Skeletal muscle tissue (tissue), 4 donors: ENCODE data around the gene SMNDC1. TPM values are rescaled to one million over a fixed set of nuclear protein-coding genes. Genes with fewer than 3 reads are reported as not detected.
A peak's percentile ranks its signal among the peaks of the same experiment; 100 is the strongest.

Experiments
- H3K27ac ChIP-seq: one replicate; pipeline ENCODE4 v1.7.0; 2013; ENCODE audit warnings: mild to moderate bottlenecking, low read depth, low read length, inconsistent platforms
- H3K27me3 ChIP-seq, 3 donors: one replicate each; pipeline ENCODE4 v1.7.0; 2013; ENCODE audit warnings: low read length in 3 of 3; ENCODE audit not compliant: control insufficient read depth in 3 of 3, insufficient read depth in 3 of 3
- H3K36me3 ChIP-seq, 3 donors: one replicate each; pipeline ENCODE4 v1.7.0; 2013; ENCODE audit warnings: low read length in 3 of 3; ENCODE audit not compliant: control insufficient read depth in 3 of 3, insufficient read depth in 3 of 3
- H3K4me1 ChIP-seq, 3 donors: one replicate each; pipeline ENCODE4 v1.7.0; 2013; ENCODE audit warnings: low read length in 3 of 3, mild to moderate bottlenecking in 3 of 3; ENCODE audit not compliant: control insufficient read depth in 3 of 3, insufficient read depth in 3 of 3
- H3K4me3 ChIP-seq, 3 donors: one replicate each; pipeline ENCODE4 v1.7.0; 2013; ENCODE audit warnings: low read length in 3 of 3
- H3K9ac ChIP-seq, 3 donors: one replicate each; pipeline ENCODE4 v1.7.0; 2013; ENCODE audit warnings: low read length in 3 of 3, mild to moderate bottlenecking in 3 of 3, moderate library complexity in 2 of 3, low read depth in 1 of 3
- H3K9me3 ChIP-seq, 3 donors: one replicate each; pipeline ENCODE4 v1.7.0; 2013; ENCODE audit warnings: low read length in 3 of 3; ENCODE audit not compliant: control insufficient read depth in 3 of 3
- total RNA-seq: library from RNA; depleted of rRNA; stranded (reverse); fragments of >200 nt; gene quantifications from one replicate; pipeline ENCODE4 v1.2.3, GENCODE V29; 2014
- donor health status: Osteomylitis.

SMNDC1 gene
- total RNA-seq, 1 donor from 2014 or later = 14.1 TPM

- H3K4me3 ChIP-seq = no peak overlapping the region
These were observed 13.4 kb upstream of the SMNDC1 start for GRCh38 chr10:110317866-110318850.

DNA sequence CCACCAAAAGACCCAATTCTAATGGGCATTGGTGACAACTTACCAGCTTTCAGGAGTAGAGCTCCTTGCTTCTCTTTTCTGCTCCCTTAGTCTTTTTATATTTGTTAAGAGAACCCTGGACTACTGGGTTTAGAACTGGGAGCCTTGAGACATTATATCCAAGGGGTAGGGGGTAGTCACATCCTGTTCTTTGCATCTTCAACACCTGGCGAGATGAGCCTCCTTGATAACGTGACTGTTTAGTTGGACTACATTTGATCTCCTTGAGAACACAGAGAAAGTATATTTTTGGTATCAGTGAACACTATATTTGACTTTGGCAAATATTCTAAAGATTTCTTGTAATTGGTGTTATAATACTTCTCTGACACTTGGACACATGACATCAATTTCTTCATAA, 9.0 kb upstream of the SMNDC1 start:
- Histone ChIP-seq H3K36me3 (no peaks in the 10 kb centered on the region), H3K27ac (no peak overlapping the region), H3K9me3 (no peaks in the 10 kb centered on the region), H3K9ac (no peak overlapping the region), H3K4me3 (no peak overlapping the region), H3K27me3 (peaks cover 0 to 4% (median 0%) of the 10 kb centered on the region in 3 donors), H3K4me1 (no peaks in the 10 kb centered on the region)

More at GRCh38 chr10:110317866-110318850, 13.4 kb upstream of the SMNDC1 start:
- Histone ChIP-seq H3K36me3 (no peaks in the 10 kb centered on the region), H3K27me3 (peaks cover 0 to 4% (median 0%) of the 10 kb centered on the region in 3 donors), H3K9ac (no peak overlapping the region), H3K27ac (no peak overlapping the region), H3K4me1 (no peaks in the 10 kb centered on the region), H3K9me3 (peaks cover 0 to 6% (median 2%) of the 10 kb centered on the region in 3 donors)

DNA sequence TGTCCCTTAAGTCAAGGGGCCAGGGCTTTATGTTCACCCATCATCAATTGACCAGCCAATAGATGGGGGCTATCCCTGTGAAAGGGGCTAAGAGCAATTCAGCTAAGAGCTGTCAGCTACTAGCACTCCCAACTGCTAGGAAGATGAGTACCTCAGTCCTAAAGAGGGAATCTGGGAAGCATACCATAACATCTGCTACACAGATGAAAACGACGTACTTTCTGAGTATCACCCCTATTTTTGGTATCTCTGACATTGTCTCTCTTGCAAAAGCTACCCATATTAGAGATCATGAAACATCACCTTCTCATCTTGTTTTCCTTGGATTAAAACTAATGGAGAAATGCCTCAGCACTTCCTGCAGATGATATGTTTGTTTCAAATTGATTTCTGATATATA, 7.5 kb upstream of the SMNDC1 start:
- Histone ChIP-seq H3K9me3 (no peaks in the 10 kb centered on the region), H3K9ac (no peak overlapping the region), H3K27ac (no peak overlapping the region), H3K36me3 (no peaks in the 10 kb centered on the region), H3K4me3 (no peak overlapping the region), H3K4me1 (no peaks in the 10 kb centered on the region), H3K27me3 (peaks cover 0 to 4% (median 0%) of the 10 kb centered on the region in 3 donors)

- Histone ChIP-seq H3K36me3 (no peaks in the 10 kb centered on the region), H3K27me3 (peaks cover 0 to 4% (median 0%) of the 10 kb centered on the region in 3 donors), H3K27ac (no peak overlapping the region), H3K9me3 (no peaks in the 10 kb centered on the region), H3K9ac (no peak overlapping the region), H3K4me3 (no peak overlapping the region), H3K4me1 (no peaks in the 10 kb centered on the region)
These were observed 6.7 kb upstream of the SMNDC1 start for GRCh38 chr10:110311357-110311949.

DNA sequence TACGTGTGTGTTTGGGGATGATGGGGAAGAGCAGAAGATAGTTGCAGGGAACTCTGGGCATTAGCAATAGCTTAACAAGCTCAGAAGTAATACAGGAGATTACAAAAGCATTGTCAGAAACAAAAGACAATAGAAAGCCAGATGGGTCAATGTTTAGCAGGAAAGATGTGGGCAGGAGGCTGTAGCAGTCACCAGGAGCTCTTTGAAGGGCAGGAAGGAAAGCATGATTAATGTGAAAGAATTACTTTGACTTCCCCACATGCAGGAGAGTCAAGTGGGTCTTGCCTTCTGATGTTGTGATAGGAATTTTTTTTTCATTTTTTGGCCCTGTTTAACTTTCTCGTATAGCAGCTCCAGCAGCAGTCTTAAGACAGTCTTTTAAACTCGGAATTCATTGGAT, 6.0 kb upstream of the SMNDC1 start:
- H3K36me3 ChIP-seq = no peaks in the 10 kb centered on the region

GRCh38 chr10:110307805-110308204, 3.1 kb upstream of the SMNDC1 start:
- H3K27ac ChIP-seq = no peak overlapping the region
- no peaks in the 10 kb centered on the region for H3K9me3 ChIP-seq
- no peak overlapping the region for H3K4me3 ChIP-seq
- H3K27me3 ChIP-seq = no peaks in the 10 kb centered on the region
- no peak overlapping the region for H3K9ac ChIP-seq
- peaks cover 0 to 2% (median under 1%) of the 10 kb centered on the region in 3 donors for H3K36me3 ChIP-seq
- H3K4me1 ChIP-seq = peaks cover 7 to 14% (median 8%) of the 10 kb centered on the region in 3 donors

More for the DNA sequence above, 6.0 kb upstream of the SMNDC1 start:
- H3K4me3 ChIP-seq = no peak overlapping the region
- no peak overlapping the region for H3K9ac ChIP-seq
- H3K9me3 ChIP-seq = no peaks in the 10 kb centered on the region
- H3K27me3 ChIP-seq = peaks cover 0 to 4% (median 0%) of the 10 kb centered on the region in 3 donors
- no peak overlapping the region for H3K27ac ChIP-seq
- peaks cover 0 to 4% (median 3%) of the 10 kb centered on the region in 3 donors for H3K4me1 ChIP-seq

DNA sequence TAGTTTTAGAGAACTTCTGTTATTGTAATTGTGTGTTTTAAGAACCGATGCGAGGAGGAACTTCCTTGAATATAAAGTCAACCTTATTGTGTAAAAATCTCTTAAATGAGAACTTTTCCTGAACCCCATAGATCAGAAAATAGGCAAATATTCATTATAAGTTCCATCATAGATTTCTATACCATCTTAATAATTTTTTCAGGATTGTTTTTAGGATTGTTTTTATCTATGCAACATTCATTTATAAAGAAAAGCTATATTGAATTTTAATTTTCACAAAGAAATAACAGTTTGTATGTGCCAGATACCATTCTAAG, 1.7 kb upstream of the SMNDC1 start:
- H3K9ac ChIP-seq = peak overlapping the region in 1 of 3 donors; percentile 33
- H3K4me3 ChIP-seq = no peak overlapping the region
- no peak overlapping the region for H3K27ac ChIP-seq

GRCh38 chr10:110305767-110306451, 1.2 kb upstream of the SMNDC1 start:
- H3K27ac ChIP-seq = peak overlapping the region; percentile 87
- no peaks in the 10 kb centered on the region for H3K27me3 ChIP-seq
- H3K9me3 ChIP-seq = no peaks in the 10 kb centered on the region
- H3K36me3 ChIP-seq = peaks cover 7 to 19% (median 10%) of the 10 kb centered on the region in 3 donors
- H3K4me1 ChIP-seq = peaks cover 13 to 27% (median 15%) of the 10 kb centered on the region in 3 donors
- peak overlapping the region in 1 of 3 donors; percentile 33 for H3K9ac ChIP-seq
- H3K4me3 ChIP-seq = no peak overlapping the region

More for the DNA sequence above, 1.7 kb upstream of the SMNDC1 start:
- Histone ChIP-seq H3K36me3 (peaks cover 7 to 14% (median 10%) of the 10 kb centered on the region in 3 donors), H3K27me3 (no peaks in the 10 kb centered on the region), H3K4me1 (peaks cover 11 to 22% (median 15%) of the 10 kb centered on the region in 3 donors), H3K9me3 (no peaks in the 10 kb centered on the region)

GRCh38 chr10:110304394-110304779, 333 bp downstream of the SMNDC1 start:
- Histone ChIP-seq H3K27me3 (no peaks in the 10 kb centered on the region), H3K36me3 (peaks cover 7 to 21% (median 13%) of the 10 kb centered on the region in 3 donors), H3K4me3 (peak overlapping the region; percentile 78 to 95 (median 79)), H3K4me1 (peaks cover 16 to 35% (median 21%) of the 10 kb centered on the region in 3 donors), H3K9me3 (no peaks in the 10 kb centered on the region), H3K9ac (peak overlapping the region; percentile 87 to 94 (median 92)), H3K27ac (peak overlapping the region; percentile 87)
